ENCODE measurements around the gene FARP2.

FARP2 gene

GRCh38 chr2:241412144-241412543, 56.1 kb downstream of the FARP2 start (continued):
- TF ChIP-seq REST (tag by site-specific recombination; IDR thresholded peaks at IDR 0.05), result no peak
- TF ChIP-seq MYNN (tag by site-specific recombination; IDR thresholded peaks at IDR 0.05; ENCODE audit: borderline replicate concordance), result no peak
- no peak for TF ChIP-seq MZF1 (tag by site-specific recombination; IDR thresholded peaks at IDR 0.05; ENCODE audit: borderline replicate concordance)
- TF ChIP-seq SP2 (tag by site-specific recombination; IDR thresholded peaks at IDR 0.05), result peak; percentile 70
- peak; percentile 89 for TF ChIP-seq ZNF600 (tag by site-specific recombination; IDR thresholded peaks at IDR 0.05)
- TF ChIP-seq TCF7L2 (IDR thresholded peaks at IDR 0.05; ENCODE audit: borderline replicate concordance, low read depth, low read length), result 0 out of 2 replicates have a peak, but pooled peaks have one; percentile 26
- TF ChIP-seq ZBTB7A (tag by site-specific recombination; IDR thresholded peaks at IDR 0.05; ENCODE audit: low read depth), result no peak
- TF ChIP-seq ZFHX2 (tag by site-specific recombination; conservative IDR thresholded peaks at IDR 0.05), result peak; percentile 97
- peak; percentile 58; the same call in 1 of the 2 replicates for TF ChIP-seq PRDM4 (tag by site-specific recombination; IDR thresholded peaks at IDR 0.05)
- TF ChIP-seq ZNF274 (IDR thresholded peaks at IDR 0.05; ENCODE audit: low read length), result no peak
- no peak for TF ChIP-seq ZNF274 (tag by site-specific recombination; IDR thresholded peaks at IDR 0.05; ENCODE audit: borderline replicate concordance)
- TF ChIP-seq SCRT1 (tag by site-specific recombination; IDR thresholded peaks at IDR 0.05; ENCODE audit: borderline replicate concordance), result 0 out of 2 replicates have a peak, but pooled peaks have one; percentile 68
- TF ChIP-seq WT1 (tag by site-specific recombination; IDR thresholded peaks at IDR 0.05), result peak; percentile 89
- no peak for TF ChIP-seq ZNF335 (tag by site-specific recombination; conservative IDR thresholded peaks at IDR 0.05)
- TF ChIP-seq KLF7 (tag by site-specific recombination; IDR thresholded peaks at IDR 0.05; ENCODE audit: borderline replicate concordance), result no peak
- TF ChIP-seq GLIS2 (tag by site-specific recombination; IDR thresholded peaks at IDR 0.05), result peak; percentile 49; the same call in 1 of the 2 replicates
- no peak for TF ChIP-seq ZNF155 (tag by site-specific recombination; IDR thresholded peaks at IDR 0.05)
- 0 out of 2 replicates have a peak, but pooled peaks have one; percentile 36 for TF ChIP-seq KLF17 (tag by site-specific recombination; IDR thresholded peaks at IDR 0.05)
- TF ChIP-seq ZNF350 (tag by site-specific recombination; IDR thresholded peaks at IDR 0.05), result no peak
- TF ChIP-seq PRDM6 (tag by site-specific recombination; IDR thresholded peaks at IDR 0.05), result peak; percentile 92
- TF ChIP-seq ZNF561 (tag by site-specific recombination; IDR thresholded peaks at IDR 0.05; ENCODE audit: borderline replicate concordance), result no peak; the same call in 1 of the 2 replicates
- TF ChIP-seq REPIN1 (tag by site-specific recombination; IDR thresholded peaks at IDR 0.05; ENCODE audit: low read depth), result no peak
- TF ChIP-seq ZBTB48 (tag by site-specific recombination; IDR thresholded peaks at IDR 0.05), result no peak
- TF ChIP-seq ZNF521 (tag by site-specific recombination; IDR thresholded peaks at IDR 0.05), result no peak
- TF ChIP-seq ZNF629 (tag by site-specific recombination; IDR thresholded peaks at IDR 0.05), result no peak; the same call in 1 of the 2 replicates
- TF ChIP-seq ZSCAN23 (tag by site-specific recombination; IDR thresholded peaks at IDR 0.05), result peak; percentile 36; the same call in 1 of the 2 replicates
- TF ChIP-seq ZIC2 (tag by site-specific recombination; IDR thresholded peaks at IDR 0.05), result peak; percentile 44
- no peak for TF ChIP-seq ZBTB10 (tag by site-specific recombination; IDR thresholded peaks at IDR 0.05)
- 0 out of 2 replicates have a peak, but pooled peaks have one; percentile 17 for TF ChIP-seq YY1 (tag by site-specific recombination; IDR thresholded peaks at IDR 0.05)
- peak; percentile 56; the same call in 1 of the 2 replicates for TF ChIP-seq ZXDB (tag by site-specific recombination; IDR thresholded peaks at IDR 0.05)

Measured in HEK293 (cell line).